ENCODE measurements around the gene UCHL3. TPM values are rescaled to one million over a fixed set of nuclear protein-coding genes. Genes with fewer than 3 reads are reported as not detected.

UCHL3 gene
- polyA plus RNA-seq, 2 of the 4 experiments (the other 2 are of a cell fraction) = 46.6 to 60.7 TPM

- Histone ChIP-seq H3K27ac (no peak overlapping the region), H3K4me2 (no peak overlapping the region), H3K4me1 (no peaks in the 10 kb centered on the region), H3K4me3 (no peak overlapping the region), H3K9me3 (no peaks in the 10 kb centered on the region)
- no peak for ATAC-seq
- CTCF ChIA-PET = interaction anchor here (0.5 to 1.2 kb wide), 2 partner anchors 32 to 136 kb away, joined by 3 read pairs; no protein-coding TSS in a partner anchor
- no peak for FAIRE-seq
- TF ChIP-seq PHF8 (IDR thresholded peaks at IDR 0.05; ENCODE audit: borderline replicate concordance, low read depth) (no peak), HEYL (CRISPR knock-in tag; IDR thresholded peaks at IDR 0.05) (no peak), POLR2AphosphoS2 (conservative IDR thresholded peaks at IDR 0.05; ENCODE audit: low read length) (no peak), MYC (IDR thresholded peaks at IDR 0.05; ENCODE audit: borderline replicate concordance, low read length) (no peak), KDM5A (IDR thresholded peaks at IDR 0.05) (no peak), CEBPB (IDR thresholded peaks at IDR 0.05) (no peak), CTCF (IDR thresholded peaks at IDR 0.05) (no peak), CHD2 (IDR thresholded peaks at IDR 0.05; ENCODE audit: low read length, partially characterized antibody) (no peak), HES2 (IDR thresholded peaks at IDR 0.05) (no peak)
- no peak for DNase-seq (ENCODE audit: low read depth in 1 of 2, low spot score in 1 of 2)
- WGBS (ENCODE audit: missing lambda C conversion rate) = 73% methylated on average over 3 of the region's 6 CpGs
- POLR2A ChIA-PET = no interaction called here
Measured at GRCh38 chr13:75508002-75508548, 41.5 kb upstream of the UCHL3 start.

- no peak for DNase-seq (ENCODE audit: low read depth in 1 of 2, low spot score in 1 of 2)
- TF ChIP-seq EHF (CRISPR knock-in tag; IDR thresholded peaks at IDR 0.05) (no peak), HEYL (CRISPR knock-in tag; IDR thresholded peaks at IDR 0.05) (no peak), RAD21 (conservative IDR thresholded peaks at IDR 0.05 in 1 of 2, IDR thresholded peaks at IDR 0.05 in 1 of 2) (no peak), HMGXB4 (CRISPR knock-in tag; IDR thresholded peaks at IDR 0.05; ENCODE audit: borderline replicate concordance) (no peak), CHD4 (IDR thresholded peaks at IDR 0.05; ENCODE audit: borderline replicate concordance) (no peak), CBX8 (IDR thresholded peaks at IDR 0.05) (no peak), ESRRA (IDR thresholded peaks at IDR 0.05; ENCODE audit: borderline replicate concordance, low read length) (no peak), JUNB (IDR thresholded peaks at IDR 0.05) (no peak), ZFP36 (IDR thresholded peaks at IDR 0.05; ENCODE audit: borderline replicate concordance, partially characterized antibody) (no peak), TP53 (CRISPR knock-in tag; IDR thresholded peaks at IDR 0.05) (no peak), ZNF302 (CRISPR knock-in tag; IDR thresholded peaks at IDR 0.05) (no peak), USF2 (IDR thresholded peaks at IDR 0.05) (no peak), HOXA7 (CRISPR knock-in tag; IDR thresholded peaks at IDR 0.05) (no peak), RNF2 (IDR thresholded peaks at IDR 0.05; ENCODE audit: borderline replicate concordance, low read depth) (no peak), ZC3H11A (IDR thresholded peaks at IDR 0.05) (no peak)
- POLR2A ChIA-PET = no interaction called here
- CTCF ChIA-PET = no interaction called here
- ATAC-seq = no peak
- no peak overlapping the region for H3K27ac ChIP-seq
- no peaks in the 10 kb centered on the region for H3K4me1 ChIP-seq
- no peak for FAIRE-seq
- 90% methylated on average over 3 of the region's 3 CpGs for WGBS (ENCODE audit: missing lambda C conversion rate)
- no peaks in the 10 kb centered on the region for H3K9me3 ChIP-seq
- H3K4me3 ChIP-seq = no peak overlapping the region
- H3K4me2 ChIP-seq = no peak overlapping the region
Measured at GRCh38 chr13:75511051-75511625, 38.5 kb upstream of the UCHL3 start.

Measured in A549 (cell line).